Endothelial cell of umbilical vein (primary cell): ENCODE measurements around the gene HTR3A. TPM values are rescaled to one million over a fixed set of nuclear protein-coding genes. Genes with fewer than 3 reads are reported as not detected.

Experiments
- BruUV-seq: library from RNA; stranded (reverse); fragments of 400-500 nt; replicated peaks from 2 replicates; lab custom pipeline; 2021; lab: Mats Ljungman, UMichigan
- CTCF ChIA-PET: fragments of 300-600, 350-600 bp; sonication (Branson Sonifier 250); formaldehyde crosslinking; loops from one replicate; lab custom pipeline; 2021; ENCODE audit warnings: antibody characterized with exemption, inconsistent platforms; lab: Charles Lee
- POLR2A ChIA-PET: fragments of 300-600, 350-600 bp; sonication (Branson Sonifier 250); formaldehyde crosslinking; loops from one replicate; lab custom pipeline; 2021; ENCODE audit warnings: antibody characterized with exemption, inconsistent platforms; lab: Charles Lee
- DNase-seq: peaks from one replicate; pipeline ENCODE4 v3.0.0-alpha.2; 2011; ENCODE audit warnings: low read depth, low spot score
- FAIRE-seq: peaks from 2 replicates; lab custom pipeline; 2011; peaks lifted over from hg19 to GRCh38; lab: Jason Lieb, UNC
- H2AFZ ChIP-seq: 2 replicates; pipeline ENCODE4 v1.6.0; 2012; ENCODE audit warnings: low read depth, low read length, control low read depth, inconsistent platforms
- H3K27ac ChIP-seq: 2 replicates; pipeline ENCODE4 v1.5.1; 2011; ENCODE audit warnings: low read depth, mild to moderate bottlenecking, control low read depth, low read length, moderate library complexity; ENCODE audit not compliant: insufficient read depth
- H3K27me3 ChIP-seq, 2 experiments: 2 replicates each; pipeline versions ENCODE4 v1.6.0 to v1.6.1; 2011; ENCODE audit warnings: low read length in 2 of 2, mixed read lengths in 1 of 2; ENCODE audit not compliant: control insufficient read depth in 2 of 2, insufficient read depth in 2 of 2
- H3K36me3 ChIP-seq, 2 experiments: 2 replicates in 1 of 2; 3 replicates in 1 of 2; pipeline ENCODE4 v1.5.1; 2011; ENCODE audit warnings: low read length in 2 of 2, mild to moderate bottlenecking in 1 of 2, moderate library complexity in 1 of 2; ENCODE audit not compliant: control insufficient read depth in 2 of 2, insufficient read depth in 2 of 2; ENCODE audit errors: extremely low read depth in 1 of 2
- H3K4me1 ChIP-seq: 3 replicates; pipeline ENCODE4 v1.5.1; 2011; ENCODE audit warnings: mild to moderate bottlenecking, low read length; ENCODE audit not compliant: control insufficient read depth, insufficient read depth; ENCODE audit errors: extremely low read depth
- H3K4me2 ChIP-seq: 2 replicates; pipeline ENCODE4 v1.6.1; 2011; ENCODE audit warnings: low read length, control low read depth, mixed read lengths; ENCODE audit not compliant: insufficient read depth
- H3K4me3 ChIP-seq, 3 experiments: fragments of 200-600 bp in 1 of 3; sonication (generic), shearing (Covaris generic) in 1 of 3; replicated peaks in 1 of 3; 2 replicates each; pipeline ENCODE4 v1.5.1; 2011 to 2016; ENCODE audit warnings: control low read depth in 3 of 3, low read length in 3 of 3, mild to moderate bottlenecking in 2 of 3, inconsistent platforms in 1 of 3, low read depth in 1 of 3, moderate library complexity in 1 of 3; ENCODE audit not compliant: insufficient read depth in 1 of 3
- H3K79me2 ChIP-seq: 2 replicates; pipeline ENCODE4 v1.6.0; 2012; ENCODE audit warnings: low read length, inconsistent platforms; ENCODE audit not compliant: control insufficient read depth, insufficient read depth
- H3K9ac ChIP-seq: replicated peaks from 2 replicates; pipeline ENCODE3; 2011; ENCODE audit warnings: low read length, control low read depth; ENCODE audit not compliant: insufficient read depth; ENCODE audit errors: extremely low read depth
- H3K9me1 ChIP-seq: replicated peaks from 3 replicates; pipeline ENCODE4 v1.6.0; 2011; ENCODE audit warnings: mild to moderate bottlenecking, low read length; ENCODE audit not compliant: control insufficient read depth, insufficient read depth; ENCODE audit errors: extremely low read depth
- H3K9me3 ChIP-seq: replicated peaks from 2 replicates; pipeline ENCODE4 v1.5.1; 2012; ENCODE audit warnings: low read length, inconsistent platforms; ENCODE audit not compliant: control insufficient read depth, insufficient read depth
- H4K20me1 ChIP-seq: replicated peaks from 2 replicates; pipeline ENCODE3; 2011; ENCODE audit warnings: mild to moderate bottlenecking, low read length; ENCODE audit not compliant: control insufficient read depth, insufficient read depth; ENCODE audit errors: extremely low read depth
- EZH2 ChIP-seq: IDR thresholded peaks from 2 replicates; pipeline ENCODE4 v1.6.1; 2012; ENCODE audit warnings: borderline replicate concordance, low read depth, mild to moderate bottlenecking, moderate library complexity, low read length, inconsistent platforms; ENCODE audit not compliant: severe bottlenecking
- FOS ChIP-seq: IDR thresholded peaks from 2 replicates; pipeline ENCODE4 v1.6.1; 2011; ENCODE audit warnings: mild to moderate bottlenecking, low read length, moderate library complexity, borderline replicate concordance; ENCODE audit not compliant: insufficient read depth
- GATA2 ChIP-seq: IDR thresholded peaks from 2 replicates; pipeline ENCODE4 v1.7.0; 2011; ENCODE audit warnings: low read depth, mild to moderate bottlenecking, moderate library complexity, mixed read lengths, low read length; ENCODE audit not compliant: insufficient read length, insufficient read depth
- JUN ChIP-seq: IDR thresholded peaks from 2 replicates; pipeline ENCODE4 v1.6.1; 2011; ENCODE audit warnings: borderline replicate concordance, low read depth; ENCODE audit not compliant: insufficient read length, insufficient read depth
- MYC ChIP-seq: IDR thresholded peaks from one replicate; pipeline ENCODE4 v1.6.1; 2011; ENCODE audit warnings: mild to moderate bottlenecking, low read depth, low read length
- POLR2A ChIP-seq: IDR thresholded peaks from 2 replicates; pipeline ENCODE4 v1.6.1; 2012; ENCODE audit warnings: low read depth, mild to moderate bottlenecking, control low read depth, low read length
- POLR2AphosphoS5 ChIP-seq: IDR thresholded peaks from 2 replicates; pipeline ENCODE4 v1.6.1; 2012; ENCODE audit warnings: low read depth, mild to moderate bottlenecking, control low read depth, low read length, moderate library complexity; ENCODE audit not compliant: insufficient read depth
- dilution Hi-C: fragments of 300-500 bp; cut with MboI; formaldehyde crosslinking; loops from one replicate; pipeline ENCODE4 v1.15.0; 2019; ENCODE audit warnings: low sequenced_read_pairs; ENCODE audit not compliant: extremely low pct_ligation_motif_present
- intact Hi-C: fragments of 100-400 bp; cut with micrococcal nuclease; formaldehyde crosslinking; loops from one replicate; pipeline ENCODE4 v1.10.0; 2022
- polyA plus RNA-seq, 4 experiments: library from polyadenylated mRNA; depleted of rRNA in 3 of 4; stranded (reverse) in 3 of 4; unstranded in 1 of 4; fragments of >200 nt; gene quantifications; 2 replicates each; pipeline versions ENCODE4 v1.2.1 to v1.2.3, GENCODE V29; 2011 to 2012; ENCODE audit warnings: missing spikeins in 1 of 4
- total RNA-seq: library from RNA; stranded (reverse); gene quantifications from 2 replicates; pipeline ENCODE4 v1.2.3, GENCODE V29; 2021
- TF ChIP-seq, protein P1 (sequence below), 2 donors: IDR thresholded peaks; 1 replicate in 1 of 2; 2 replicates in 1 of 2; pipeline ENCODE4 v1.5.1; 2011; ENCODE audit warnings: low read length in 2 of 2, mild to moderate bottlenecking in 2 of 2, moderate library complexity in 2 of 2, control low read depth in 1 of 2, inconsistent platforms in 1 of 2, low read depth in 1 of 2; ENCODE audit not compliant: insufficient read depth in 1 of 2; ENCODE audit errors: extremely low read depth in 1 of 2
- TF ChIP-seq, protein P2 (sequence below): IDR thresholded peaks from 2 replicates; pipeline ENCODE4 v1.6.1; 2011; ENCODE audit not compliant: insufficient read depth, insufficient read length

HTR3A gene
- total and polyA plus RNA-seq, 2 donors (not counting 3 experiments of a cell fraction or from before 2014, with no cell fraction given) = not detected

DNA sequence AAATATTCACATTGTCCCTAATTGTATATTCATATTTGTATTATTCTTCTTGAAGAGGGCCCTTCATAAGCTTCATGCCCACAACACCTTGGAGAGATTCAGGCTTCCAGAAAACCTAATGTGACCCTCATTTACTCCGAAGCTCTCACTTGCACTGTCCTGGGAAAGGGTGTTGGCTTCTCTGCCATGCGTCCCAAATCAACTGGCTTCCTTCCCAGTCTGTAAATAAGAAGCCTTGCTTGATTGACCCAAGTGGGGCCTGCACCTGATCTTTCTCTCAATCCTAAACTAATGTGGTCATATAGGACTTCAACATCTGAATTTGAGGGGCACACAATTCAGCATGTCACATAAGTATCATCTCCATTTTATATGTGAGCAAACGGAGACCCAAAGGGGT, 44.1 kb downstream of the HTR3A start:
- H3K4me1 ChIP-seq = no peaks in the 10 kb centered on the region
- H3K9me1 ChIP-seq = no peaks in the 10 kb centered on the region
- no TSS peak for BruUV-seq
- no peak overlapping the region for H2AFZ ChIP-seq
- intact Hi-C loops (no loop called here), dilution Hi-C loops (no loop called here)
- H3K27me3 ChIP-seq = no peaks in the 10 kb centered on the region
- no peaks in the 10 kb centered on the region for H4K20me1 ChIP-seq
- FAIRE-seq = no peak
- ChIA-PET CTCF (interaction anchor here (0.9 to 3.3 kb wide), 5 partner anchors 9 to 253 kb away, joined by 3 to 25 read pairs (median 4); no protein-coding TSS in a partner anchor), POLR2A (no interaction called here)
- no peaks in the 10 kb centered on the region for H3K79me2 ChIP-seq
- TF ChIP-seq POLR2AphosphoS5 (no peak), FOS (no peak), MYC (no peak), JUN (no peak), GATA2 (no peak), EZH2 (no peak), POLR2A (no peak)
- TF ChIP-seq, protein P1, sequence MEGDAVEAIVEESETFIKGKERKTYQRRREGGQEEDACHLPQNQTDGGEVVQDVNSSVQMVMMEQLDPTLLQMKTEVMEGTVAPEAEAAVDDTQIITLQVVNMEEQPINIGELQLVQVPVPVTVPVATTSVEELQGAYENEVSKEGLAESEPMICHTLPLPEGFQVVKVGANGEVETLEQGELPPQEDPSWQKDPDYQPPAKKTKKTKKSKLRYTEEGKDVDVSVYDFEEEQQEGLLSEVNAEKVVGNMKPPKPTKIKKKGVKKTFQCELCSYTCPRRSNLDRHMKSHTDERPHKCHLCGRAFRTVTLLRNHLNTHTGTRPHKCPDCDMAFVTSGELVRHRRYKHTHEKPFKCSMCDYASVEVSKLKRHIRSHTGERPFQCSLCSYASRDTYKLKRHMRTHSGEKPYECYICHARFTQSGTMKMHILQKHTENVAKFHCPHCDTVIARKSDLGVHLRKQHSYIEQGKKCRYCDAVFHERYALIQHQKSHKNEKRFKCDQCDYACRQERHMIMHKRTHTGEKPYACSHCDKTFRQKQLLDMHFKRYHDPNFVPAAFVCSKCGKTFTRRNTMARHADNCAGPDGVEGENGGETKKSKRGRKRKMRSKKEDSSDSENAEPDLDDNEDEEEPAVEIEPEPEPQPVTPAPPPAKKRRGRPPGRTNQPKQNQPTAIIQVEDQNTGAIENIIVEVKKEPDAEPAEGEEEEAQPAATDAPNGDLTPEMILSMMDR (IDR thresholded peaks at IDR 0.05; ENCODE audit: extremely low read depth in 1 of 2, insufficient read depth in 1 of 2, low read depth in 1 of 2, low read length in 2 of 2) = no peak
- TF ChIP-seq, protein P2, sequence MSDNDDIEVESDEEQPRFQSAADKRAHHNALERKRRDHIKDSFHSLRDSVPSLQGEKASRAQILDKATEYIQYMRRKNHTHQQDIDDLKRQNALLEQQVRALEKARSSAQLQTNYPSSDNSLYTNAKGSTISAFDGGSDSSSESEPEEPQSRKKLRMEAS = no peak
- H3K4me3 ChIP-seq = no peak overlapping the region
- H3K27ac ChIP-seq = no peak overlapping the region
- no peak for DNase-seq
- no peaks in the 10 kb centered on the region for H3K36me3 ChIP-seq
- H3K4me2 ChIP-seq = no peak overlapping the region
- H3K9me3 ChIP-seq = no peaks in the 10 kb centered on the region
- H3K9ac ChIP-seq = no peak overlapping the region
